ENCODE data around the gene RRAS. TPM values are rescaled to one million over a fixed set of nuclear protein-coding genes. Genes with fewer than 3 reads are reported as not detected.

Gene RRAS
- total RNA-seq, 1 donor from 2014 or later: 1.2 TPM

DNA sequence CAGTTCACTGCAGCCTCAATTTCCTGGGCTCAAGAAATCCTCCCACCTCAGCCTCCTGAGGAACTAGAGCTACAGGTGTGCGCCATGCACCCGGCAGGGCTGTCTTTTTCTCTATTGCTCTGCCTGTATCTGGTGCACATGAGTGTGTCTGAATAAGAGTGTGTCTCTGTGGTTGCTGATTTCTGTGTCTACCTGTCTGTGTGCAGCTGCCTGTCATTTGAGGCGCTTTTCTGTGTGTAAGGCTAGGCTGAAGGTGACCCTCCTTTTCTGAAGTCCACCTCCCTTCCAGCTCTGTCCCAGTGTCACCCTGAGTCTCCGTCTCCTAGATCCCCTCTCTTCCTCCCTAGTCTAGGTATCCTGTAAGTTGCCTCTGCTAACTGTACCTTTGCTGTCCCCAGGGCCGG, 50.4 kb downstream of the RRAS start:
- Mint-ChIP-seq H3K27ac (ENCODE audit: unreplicated experiment) (no peak overlapping the region), H3K27me3 (ENCODE audit: low read depth) (peaks cover 5% of the 10 kb centered on the region), H3K9me3 (no peaks in the 10 kb centered on the region), H3K4me3 (peak overlapping the region; percentile 68), H3K4me1 (peaks cover 27% of the 10 kb centered on the region), H3K36me3 (ENCODE audit: low read depth) (peaks cover 3% of the 10 kb centered on the region)
- DNase-seq (ENCODE audit: low read depth, low spot score): no peak
- TF ChIP-seq, protein P1, sequence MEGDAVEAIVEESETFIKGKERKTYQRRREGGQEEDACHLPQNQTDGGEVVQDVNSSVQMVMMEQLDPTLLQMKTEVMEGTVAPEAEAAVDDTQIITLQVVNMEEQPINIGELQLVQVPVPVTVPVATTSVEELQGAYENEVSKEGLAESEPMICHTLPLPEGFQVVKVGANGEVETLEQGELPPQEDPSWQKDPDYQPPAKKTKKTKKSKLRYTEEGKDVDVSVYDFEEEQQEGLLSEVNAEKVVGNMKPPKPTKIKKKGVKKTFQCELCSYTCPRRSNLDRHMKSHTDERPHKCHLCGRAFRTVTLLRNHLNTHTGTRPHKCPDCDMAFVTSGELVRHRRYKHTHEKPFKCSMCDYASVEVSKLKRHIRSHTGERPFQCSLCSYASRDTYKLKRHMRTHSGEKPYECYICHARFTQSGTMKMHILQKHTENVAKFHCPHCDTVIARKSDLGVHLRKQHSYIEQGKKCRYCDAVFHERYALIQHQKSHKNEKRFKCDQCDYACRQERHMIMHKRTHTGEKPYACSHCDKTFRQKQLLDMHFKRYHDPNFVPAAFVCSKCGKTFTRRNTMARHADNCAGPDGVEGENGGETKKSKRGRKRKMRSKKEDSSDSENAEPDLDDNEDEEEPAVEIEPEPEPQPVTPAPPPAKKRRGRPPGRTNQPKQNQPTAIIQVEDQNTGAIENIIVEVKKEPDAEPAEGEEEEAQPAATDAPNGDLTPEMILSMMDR (conservative IDR thresholded peaks at IDR 0.05): no peak

DNA sequence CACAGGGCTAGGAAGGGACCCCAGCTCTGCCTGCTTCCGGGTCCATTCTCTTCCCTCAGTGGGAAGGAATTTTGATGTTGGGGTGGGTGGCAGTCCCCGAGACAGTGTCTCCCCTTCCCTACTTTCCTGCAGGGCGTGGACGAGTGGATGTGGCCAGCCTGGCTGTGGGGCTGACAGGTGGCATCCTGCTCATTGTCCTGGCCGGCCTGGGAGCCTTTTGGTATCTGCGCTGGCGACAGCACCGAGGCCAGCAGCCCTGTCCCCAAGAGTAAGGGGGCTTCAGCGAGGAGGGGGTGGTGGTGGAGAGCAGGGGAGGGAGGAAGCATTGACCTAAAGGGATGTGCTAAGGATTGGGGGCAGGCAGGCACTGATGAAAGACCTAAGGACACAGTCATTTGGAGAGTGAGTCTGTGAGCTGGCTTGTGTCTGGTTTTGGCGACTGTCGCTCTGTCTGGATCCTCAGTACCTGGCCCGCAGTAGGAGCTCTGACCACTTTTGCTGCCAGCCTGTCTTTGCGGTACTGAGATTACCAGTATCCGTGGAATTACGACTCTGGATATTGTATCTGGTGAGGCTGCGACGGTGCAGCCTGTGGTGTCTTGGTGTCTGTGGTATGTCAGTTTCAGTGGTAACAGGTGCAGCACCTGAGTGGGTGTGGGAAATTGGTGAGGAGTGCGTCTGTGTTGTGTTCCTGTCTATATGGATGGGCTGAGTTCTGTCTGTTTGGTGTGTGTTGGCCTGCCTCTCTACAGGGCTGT, 51.4 kb downstream of the RRAS start:
- H3K4me3 Mint-ChIP-seq: peak overlapping the region; percentile 44
- TF ChIP-seq, protein P1 (conservative IDR thresholded peaks at IDR 0.05): no peak
- no peak overlapping the region for H3K27ac Mint-ChIP-seq (ENCODE audit: unreplicated experiment)
- peaks cover 2% of the 10 kb centered on the region for H3K36me3 Mint-ChIP-seq (ENCODE audit: low read depth)
- DNase-seq (ENCODE audit: low read depth, low spot score): no peak
- H3K9me3 Mint-ChIP-seq: no peaks in the 10 kb centered on the region
- H3K27me3 Mint-ChIP-seq (ENCODE audit: low read depth): peaks cover 5% of the 10 kb centered on the region
- H3K4me1 Mint-ChIP-seq: peaks cover 20% of the 10 kb centered on the region

DNA sequence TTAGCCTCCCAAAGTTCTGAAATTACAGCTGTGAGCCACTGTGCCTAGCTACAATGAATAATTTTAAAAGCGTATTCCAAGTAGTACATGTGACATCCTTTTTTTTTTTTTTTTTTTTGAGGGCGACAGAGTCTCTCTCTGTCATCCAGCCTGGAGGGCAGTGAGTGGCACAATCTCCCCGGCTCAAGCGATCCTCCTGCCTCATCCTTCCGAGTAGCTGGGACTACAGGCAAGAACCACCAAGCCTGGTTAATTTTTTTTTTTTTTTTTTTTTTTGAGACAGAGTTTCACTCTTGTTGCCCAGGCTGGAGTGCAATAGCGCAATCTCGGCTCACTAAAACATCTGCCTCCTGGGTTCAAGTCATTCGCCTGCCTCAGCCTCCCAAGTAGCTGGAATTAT, 52.7 kb downstream of the RRAS start:
- Mint-ChIP-seq H3K36me3 (ENCODE audit: low read depth) (no peaks in the 10 kb centered on the region), H3K4me3 (no peak overlapping the region), H3K27me3 (ENCODE audit: low read depth) (peaks cover 3% of the 10 kb centered on the region), H3K4me1 (peaks cover 7% of the 10 kb centered on the region), H3K9me3 (no peaks in the 10 kb centered on the region), H3K27ac (ENCODE audit: unreplicated experiment) (no peak overlapping the region)
- DNase-seq (ENCODE audit: low read depth, low spot score): no peak
- TF ChIP-seq, protein P1 (conservative IDR thresholded peaks at IDR 0.05): no peak

Small RNAs within 50 kb of the gene (microRNA-seq; reads per million reads assigned to microRNA genes)
- 7.1 reads per million, percentile 8 among the genes with 10 or more reads in this experiment for gene MIR5088

Other genes with a start within 250 kb of the RRAS start
- gene PTH2, start 216.7 kb downstream of the RRAS start, total RNA-seq: not detected in 2 replicates
- not detected in 2 replicates for gene GFY, start 214.8 kb downstream of the RRAS start, total RNA-seq
- gene SLC17A7, start 198.6 kb downstream of the RRAS start, total RNA-seq: 0.23 TPM in 1 of 2 replicates, not detected in the other
- 104 and 110 TPM in 2 replicates for gene PIH1D1, start 188.3 kb downstream of the RRAS start, total RNA-seq
- gene ALDH16A1, start 186.9 kb downstream of the RRAS start, total RNA-seq: 51.9 and 52.7 TPM in 2 replicates
- gene FLT3LG, start 165.9 kb downstream of the RRAS start, total RNA-seq: 0.89 and 1.0 TPM in 2 replicates
- 2,983 and 3,026 TPM in 2 replicates for gene RPL13A, start 152.5 kb downstream of the RRAS start, total RNA-seq
- 2,365 and 2,591 TPM in 2 replicates for gene RPS11, start 143.7 kb downstream of the RRAS start, total RNA-seq
- gene FCGRT, start 127.5 kb downstream of the RRAS start, total RNA-seq: 24.9 and 27.5 TPM in 2 replicates
- 7.7 and 8.8 TPM in 2 replicates for gene RCN3, start 112.1 kb downstream of the RRAS start, total RNA-seq
- gene NOSIP, start 59.6 kb downstream of the RRAS start, total RNA-seq: 70.2 and 74.1 TPM in 2 replicates
- 1.0 and 1.3 TPM in 2 replicates for gene PRRG2, start 58.8 kb downstream of the RRAS start, total RNA-seq
- gene PRR12, start 49.0 kb downstream of the RRAS start, total RNA-seq: 51.7 and 53.7 TPM in 2 replicates
- 89.6 and 91.9 TPM in 2 replicates for gene SCAF1, start 2.1 kb upstream of the RRAS start, total RNA-seq
- gene IRF3, start 25.7 kb upstream of the RRAS start, total RNA-seq: 70.0 and 76.0 TPM in 2 replicates
- gene BCL2L12, start 25.8 kb upstream of the RRAS start, total RNA-seq: 92.4 and 99.5 TPM in 2 replicates
- 454 and 470 TPM in 2 replicates for gene PRMT1, start 37.1 kb upstream of the RRAS start, total RNA-seq
- 11.8 TPM in 2 replicates for gene ADM5, start 49.5 kb upstream of the RRAS start, total RNA-seq
- 87.7 and 96.1 TPM in 2 replicates for gene CPT1C, start 51.0 kb upstream of the RRAS start, total RNA-seq
- gene TSKS, start 123.2 kb upstream of the RRAS start, total RNA-seq: not detected in 2 replicates
- 96.7 and 102 TPM in 2 replicates for gene AP2A1, start 126.9 kb upstream of the RRAS start, total RNA-seq
- gene FUZ, start 173.1 kb upstream of the RRAS start, total RNA-seq: 37.5 and 38.0 TPM in 2 replicates
- 80.8 and 85.4 TPM in 2 replicates for gene MED25, start 178.1 kb upstream of the RRAS start, total RNA-seq
- 453 and 466 TPM in 2 replicates for gene PTOV1, start 211.0 kb upstream of the RRAS start, total RNA-seq
- gene PNKP, start 227.4 kb upstream of the RRAS start, total RNA-seq: 131 and 135 TPM in 2 replicates
- 38.6 and 39.6 TPM in 2 replicates for gene AKT1S1, start 237.2 kb upstream of the RRAS start, total RNA-seq
- gene TBC1D17, start 237.6 kb upstream of the RRAS start, total RNA-seq: 30.5 and 34.5 TPM in 2 replicates